Progenitor cell of endocrine pancreas (in vitro differentiated cells): ENCODE results near the gene ABHD17A. TPM values are rescaled to one million over a fixed set of nuclear protein-coding genes. Genes with fewer than 3 reads are reported as not detected.

ENCODE experiments used
- DNase-seq: peaks from one replicate; pipeline ENCODE4 v3.0.0; 2021; ENCODE audit warnings: low spot score; ENCODE audit not compliant: unreplicated experiment
- H3K27ac Mint-ChIP-seq: 2 replicates; pipeline ENCODE4 v1.8.0; 2021; ENCODE audit warnings: mild to moderate bottlenecking, moderate library complexity, mixed read lengths
- H3K27me3 Mint-ChIP-seq: 2 replicates; pipeline ENCODE4 v1.8.0; 2021; ENCODE audit warnings: mixed read lengths
- H3K36me3 Mint-ChIP-seq: 2 replicates; pipeline ENCODE4 v1.8.0; 2022; ENCODE audit warnings: mixed read lengths; ENCODE audit not compliant: insufficient read depth
- H3K4me1 Mint-ChIP-seq: 2 replicates; pipeline ENCODE4 v1.8.0; 2021; ENCODE audit warnings: low read depth, mixed read lengths
- H3K4me3 Mint-ChIP-seq: 2 replicates; pipeline ENCODE4 v1.8.0; 2021; ENCODE audit warnings: low read depth, mild to moderate bottlenecking, moderate library complexity, mixed read lengths
- H3K9me3 Mint-ChIP-seq: 2 replicates; pipeline ENCODE4 v1.8.0; 2021; ENCODE audit warnings: low read depth, mixed read lengths
- CTCF ChIP-seq: fragments of 200-600 bp; sonication (generic); IDR thresholded peaks from one replicate; pipeline ENCODE4 v1.5.0; 2021; ENCODE audit warnings: antibody characterized with exemption, mild to moderate bottlenecking; ENCODE audit not compliant: unreplicated experiment
- total RNA-seq: library from RNA; stranded (reverse); gene quantifications from 2 replicates; pipeline ENCODE4 v1.2.1, GENCODE V29; 2021

ABHD17A gene
- total RNA-seq, 1 donor from 2014 or later, result 48.8 TPM

- no peak for TF ChIP-seq CTCF
- H3K4me3 Mint-ChIP-seq, result no peak overlapping the region
- H3K4me1 Mint-ChIP-seq, result peaks cover 3% of the 10 kb centered on the region
- H3K27ac Mint-ChIP-seq, result no peak overlapping the region
- no peaks in the 10 kb centered on the region for H3K27me3 Mint-ChIP-seq
- DNase-seq, result no peak
- H3K36me3 Mint-ChIP-seq, result peaks cover 2% of the 10 kb centered on the region
- no peaks in the 10 kb centered on the region for H3K9me3 Mint-ChIP-seq
These were observed 54.3 kb downstream of the ABHD17A start for GRCh38 chr19:1830978-1831377.

GRCh38 chr19:1830568-1830967 is 54.7 kb downstream of the ABHD17A start:
- Mint-ChIP-seq H3K4me3 (no peak overlapping the region), H3K27ac (no peak overlapping the region), H3K36me3 (peaks cover 5% of the 10 kb centered on the region), H3K9me3 (no peaks in the 10 kb centered on the region), H3K27me3 (no peaks in the 10 kb centered on the region), H3K4me1 (peaks cover 4% of the 10 kb centered on the region)
- TF ChIP-seq CTCF, result no peak
- DNase-seq, result no peak

DNA sequence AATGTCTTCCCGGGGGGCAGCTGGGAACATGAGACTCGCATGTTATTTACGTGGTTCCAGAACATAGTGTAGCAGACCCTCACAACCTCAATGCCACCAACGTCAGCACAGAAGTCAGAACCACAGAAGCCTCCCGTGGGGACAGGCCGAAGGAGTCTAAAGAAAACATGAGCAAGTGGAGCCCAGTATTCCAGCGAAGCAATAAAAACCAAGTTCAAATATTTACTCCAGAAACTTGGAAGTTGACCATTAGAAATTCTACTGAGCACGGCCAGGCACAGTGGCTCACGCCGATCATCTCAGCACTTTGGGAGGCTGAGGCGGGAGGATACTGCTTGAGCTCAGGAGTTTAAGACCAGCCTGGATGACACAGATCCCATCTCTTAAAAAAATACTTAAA is 55.3 kb downstream of the ABHD17A start:
- no peak for TF ChIP-seq CTCF
- Mint-ChIP-seq H3K4me1 (peaks cover 4% of the 10 kb centered on the region), H3K9me3 (no peaks in the 10 kb centered on the region), H3K27me3 (no peaks in the 10 kb centered on the region), H3K36me3 (peaks cover 5% of the 10 kb centered on the region), H3K27ac (no peak overlapping the region), H3K4me3 (no peak overlapping the region)
- no peak for DNase-seq

- Mint-ChIP-seq H3K27ac (no peak overlapping the region), H3K27me3 (no peaks in the 10 kb centered on the region)
- no peak for TF ChIP-seq CTCF
These were observed 56.7 kb downstream of the ABHD17A start for GRCh38 chr19:1828279-1829238.

DNA sequence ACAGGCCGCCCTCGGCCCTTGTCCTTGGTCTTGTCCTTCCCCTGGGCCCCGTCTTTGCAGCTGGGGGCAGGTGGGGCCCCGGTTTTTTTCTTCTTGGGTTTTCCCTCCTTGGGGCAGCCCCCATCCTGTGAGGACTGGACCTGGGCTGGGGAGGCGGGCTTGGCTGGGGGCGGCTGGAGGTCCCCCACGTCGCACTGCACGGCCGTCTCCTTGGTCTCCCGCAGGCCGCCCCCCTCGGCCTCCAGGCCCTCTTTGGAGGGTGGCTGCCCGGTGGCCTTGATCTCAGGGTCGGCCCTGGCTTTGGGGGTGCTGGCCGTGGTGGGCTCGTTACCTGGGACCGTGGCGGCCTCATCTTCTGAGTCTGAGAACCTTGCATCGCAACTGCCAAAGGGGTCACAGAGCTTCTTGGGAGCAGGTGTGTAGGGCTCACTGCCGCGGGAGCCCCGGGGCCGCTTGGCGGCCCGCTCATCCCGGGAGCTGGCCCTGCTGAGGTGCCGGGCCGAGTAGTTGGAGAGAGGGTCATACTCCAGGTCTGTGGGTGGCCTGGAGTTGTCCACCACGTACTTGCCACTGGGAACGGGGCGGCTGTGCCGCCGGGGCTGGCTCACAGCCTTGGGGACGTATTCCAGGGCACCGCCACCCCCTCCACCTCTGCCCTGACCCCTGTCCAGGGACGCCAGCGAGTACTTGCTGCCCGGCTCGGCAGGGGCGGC is 57.6 kb downstream of the ABHD17A start:
- no peaks in the 10 kb centered on the region for H3K27me3 Mint-ChIP-seq
- H3K36me3 Mint-ChIP-seq, result peaks cover 8% of the 10 kb centered on the region
- no peak overlapping the region for H3K4me3 Mint-ChIP-seq
- no peak overlapping the region for H3K27ac Mint-ChIP-seq
- DNase-seq, result no peak
- no peak for TF ChIP-seq CTCF
- no peaks in the 10 kb centered on the region for H3K9me3 Mint-ChIP-seq
- H3K4me1 Mint-ChIP-seq, result peaks cover 4% of the 10 kb centered on the region

More at GRCh38 chr19:1828279-1829238, 56.7 kb downstream of the ABHD17A start:
- DNase-seq, result no peak
- peaks cover 8% of the 10 kb centered on the region for H3K36me3 Mint-ChIP-seq
- no peak overlapping the region for H3K4me3 Mint-ChIP-seq
- no peaks in the 10 kb centered on the region for H3K9me3 Mint-ChIP-seq
- H3K4me1 Mint-ChIP-seq, result peaks cover 4% of the 10 kb centered on the region
